Cerebellar nuclear complex (tissue), 1 donor: ENCODE data around the gene PTPN6.

ENCODE experiments used
- DNase-seq, 2 experiments: peaks; one replicate each; lab custom pipeline; 2025; lab: John Stamatoyannopoulos, UW

PTPN6 gene

DNA sequence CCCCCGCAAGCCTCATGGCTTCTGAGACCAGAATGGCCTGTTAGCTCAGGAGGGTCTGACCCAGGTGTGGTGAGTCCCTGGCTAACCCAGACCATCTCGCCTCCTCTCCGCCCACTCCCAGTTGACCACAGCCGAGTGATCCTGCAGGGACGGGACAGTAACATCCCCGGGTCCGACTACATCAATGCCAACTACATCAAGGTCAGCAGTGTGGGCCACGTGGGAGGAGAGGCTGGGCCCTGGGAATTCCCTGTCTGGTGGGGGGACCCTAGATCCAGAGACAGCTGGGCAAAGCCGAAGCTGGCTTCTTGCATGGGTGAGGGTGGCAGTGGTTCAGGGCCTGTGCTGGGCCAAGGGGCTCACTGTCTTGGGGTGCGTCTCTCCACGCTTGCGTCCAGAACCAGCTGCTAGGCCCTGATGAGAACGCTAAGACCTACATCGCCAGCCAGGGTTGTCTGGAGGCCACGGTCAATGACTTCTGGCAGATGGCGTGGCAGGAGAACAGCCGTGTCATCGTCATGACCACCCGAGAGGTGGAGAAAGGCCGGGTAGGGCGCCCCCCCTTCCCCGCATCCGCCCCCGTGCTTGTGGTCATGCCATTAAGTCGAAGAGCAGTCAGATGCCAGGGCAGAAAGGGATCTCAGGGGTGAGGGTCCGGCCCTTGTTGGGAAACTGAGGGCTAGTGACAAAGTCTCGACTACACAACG, 5.0 kb downstream of the PTPN6 start:
- DNase-seq: no peak

DNA sequence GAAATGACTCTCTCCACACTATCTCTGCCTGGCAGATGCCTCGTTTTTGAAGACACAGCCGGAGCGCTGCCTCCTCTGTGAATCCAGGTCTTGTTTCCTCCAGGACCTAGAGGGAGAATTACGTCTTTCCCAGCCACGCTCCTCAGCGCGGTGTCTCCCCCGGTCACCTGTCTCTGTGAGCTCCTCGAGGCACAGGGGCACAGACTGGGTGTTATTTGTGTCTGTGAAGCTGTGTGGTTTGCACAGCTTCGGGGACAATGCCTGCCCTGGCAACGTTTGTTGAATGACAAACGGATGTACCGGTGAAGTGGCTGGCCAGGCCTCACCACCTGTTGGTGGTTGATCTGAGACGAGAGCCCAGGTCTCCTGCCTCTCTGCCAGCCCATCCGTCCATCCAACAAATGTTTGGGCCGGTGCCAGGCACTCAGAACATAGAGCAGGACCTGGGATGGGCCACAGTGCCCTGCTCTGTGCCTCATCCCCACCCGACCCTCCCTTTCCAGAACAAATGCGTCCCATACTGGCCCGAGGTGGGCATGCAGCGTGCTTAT, 6.1 kb downstream of the PTPN6 start:
- no peak for DNase-seq

DNA sequence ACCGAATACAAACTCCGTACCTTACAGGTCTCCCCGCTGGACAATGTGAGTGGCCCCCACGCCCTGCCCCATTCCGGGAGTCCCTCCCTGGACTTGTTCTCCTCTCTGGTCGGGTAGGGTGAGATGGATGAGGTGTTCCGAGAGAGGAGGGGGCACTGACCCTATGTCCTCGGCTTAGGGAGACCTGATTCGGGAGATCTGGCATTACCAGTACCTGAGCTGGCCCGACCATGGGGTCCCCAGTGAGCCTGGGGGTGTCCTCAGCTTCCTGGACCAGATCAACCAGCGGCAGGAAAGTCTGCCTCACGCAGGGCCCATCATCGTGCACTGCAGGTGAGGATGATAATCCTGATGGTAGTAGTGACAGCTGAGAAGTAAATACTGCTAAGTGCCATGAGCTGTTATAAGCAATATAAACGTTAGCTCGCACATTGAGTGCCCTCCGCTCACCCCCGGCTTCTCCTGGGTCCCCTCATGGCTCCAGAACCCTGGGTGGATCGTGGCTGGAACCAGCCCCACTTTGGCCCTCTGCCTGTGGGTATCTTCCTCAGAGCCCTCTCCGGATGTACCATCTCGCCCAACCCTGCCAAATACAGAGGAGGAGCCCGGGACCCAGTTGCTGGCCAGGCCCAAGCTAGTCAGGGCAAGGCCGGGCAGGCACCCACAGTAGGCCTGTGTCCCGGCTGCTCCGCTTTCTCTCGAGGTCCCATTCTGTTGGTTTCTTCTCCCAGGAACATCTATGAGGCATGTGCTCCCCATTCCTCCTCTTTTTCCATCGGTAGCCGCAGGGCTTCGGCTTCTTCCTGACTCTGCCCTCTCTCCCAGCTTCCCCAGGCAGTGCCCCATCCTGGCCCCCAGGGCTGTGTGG, 6.8 kb downstream of the PTPN6 start:
- no peak for DNase-seq

DNA sequence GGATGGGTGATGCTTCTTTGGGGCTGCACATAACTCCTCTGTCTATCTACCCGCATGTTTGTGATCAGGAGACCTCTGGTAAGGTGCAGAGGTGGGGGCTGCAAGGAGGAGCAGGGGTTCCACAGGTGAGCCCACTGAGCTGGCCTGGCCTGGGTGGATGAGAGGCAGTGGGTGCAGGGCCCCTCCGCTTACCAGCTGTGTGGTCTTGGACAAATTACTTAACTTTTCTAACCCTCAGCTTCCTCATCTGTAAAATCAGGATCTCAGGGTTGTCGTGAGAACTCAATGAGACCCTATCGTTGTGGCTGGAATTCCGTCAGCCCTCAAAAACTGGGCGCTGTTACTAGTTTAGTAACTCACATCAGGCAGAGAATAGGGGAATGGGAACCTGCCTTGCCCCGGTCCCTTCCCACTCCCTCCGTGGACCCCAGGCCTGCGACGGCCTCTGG, 7.5 kb downstream of the PTPN6 start:
- no peak for DNase-seq

DNA sequence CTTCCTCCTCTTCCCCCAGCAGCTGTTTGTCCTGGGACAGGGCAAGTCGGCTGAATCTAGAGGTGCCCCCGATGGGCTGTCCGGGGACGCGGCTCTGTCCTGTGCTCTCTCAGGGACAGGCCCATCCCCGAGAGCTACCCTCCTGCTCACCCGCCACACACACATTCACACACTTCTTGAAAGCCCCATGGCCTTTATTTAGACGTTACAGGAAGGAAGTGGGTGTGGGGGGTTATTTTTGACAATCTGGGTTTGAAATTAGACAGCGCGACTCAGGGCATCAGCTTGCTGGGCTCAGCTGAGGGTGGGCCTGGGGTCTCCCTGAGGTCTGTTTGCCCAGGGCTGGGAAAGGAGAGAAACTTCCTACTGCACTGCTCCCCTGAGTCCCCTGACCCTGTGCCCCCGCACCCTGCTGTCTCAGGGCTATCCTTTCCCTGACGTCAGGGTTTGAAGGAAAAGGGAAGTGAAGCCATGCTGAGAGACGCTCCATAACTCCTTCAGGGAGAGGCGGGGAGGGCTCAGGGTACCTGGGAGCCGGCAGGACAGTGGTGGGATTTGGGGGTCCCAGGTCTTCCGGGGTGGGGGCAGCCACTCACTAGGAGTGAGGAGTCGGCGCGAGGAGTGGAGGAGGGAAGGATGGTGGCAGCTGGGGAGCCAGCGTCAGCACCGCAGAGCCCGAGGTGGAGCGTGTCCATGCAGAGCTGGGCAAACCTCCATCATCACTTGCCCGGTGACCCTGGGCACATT, 8.1 kb downstream of the PTPN6 start:
- no peak for DNase-seq

DNA sequence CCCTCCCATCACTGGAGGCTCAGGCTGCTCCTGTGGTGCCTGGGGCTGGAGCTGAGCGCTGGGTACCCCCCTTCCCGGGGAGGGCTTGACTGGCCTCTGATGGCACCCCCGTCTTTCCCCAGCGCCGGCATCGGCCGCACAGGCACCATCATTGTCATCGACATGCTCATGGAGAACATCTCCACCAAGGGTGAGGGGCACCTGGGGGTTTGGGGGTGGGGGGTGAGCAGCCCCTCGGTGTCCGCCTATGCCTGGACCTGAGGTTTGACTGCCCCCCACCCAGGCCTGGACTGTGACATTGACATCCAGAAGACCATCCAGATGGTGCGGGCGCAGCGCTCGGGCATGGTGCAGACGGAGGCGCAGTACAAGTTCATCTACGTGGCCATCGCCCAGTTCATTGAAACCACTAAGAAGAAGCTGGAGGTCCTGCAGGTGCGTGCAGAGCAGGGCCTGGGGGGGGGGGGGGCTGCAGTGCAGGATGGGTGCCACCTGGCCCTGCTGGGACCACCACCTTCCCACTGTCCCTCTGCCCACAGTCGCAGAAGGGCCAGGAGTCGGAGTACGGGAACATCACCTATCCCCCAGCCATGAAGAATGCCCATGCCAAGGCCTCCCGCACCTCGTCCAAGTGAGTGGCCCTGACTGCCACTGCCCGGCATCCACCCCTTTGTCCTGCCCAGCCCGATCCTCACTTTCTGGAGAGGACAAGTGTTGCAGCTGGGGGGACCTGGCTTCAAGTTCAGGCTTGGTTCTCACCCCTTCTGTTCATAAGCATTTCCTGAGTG, 8.8 kb downstream of the PTPN6 start:
- no peak for DNase-seq

DNA sequence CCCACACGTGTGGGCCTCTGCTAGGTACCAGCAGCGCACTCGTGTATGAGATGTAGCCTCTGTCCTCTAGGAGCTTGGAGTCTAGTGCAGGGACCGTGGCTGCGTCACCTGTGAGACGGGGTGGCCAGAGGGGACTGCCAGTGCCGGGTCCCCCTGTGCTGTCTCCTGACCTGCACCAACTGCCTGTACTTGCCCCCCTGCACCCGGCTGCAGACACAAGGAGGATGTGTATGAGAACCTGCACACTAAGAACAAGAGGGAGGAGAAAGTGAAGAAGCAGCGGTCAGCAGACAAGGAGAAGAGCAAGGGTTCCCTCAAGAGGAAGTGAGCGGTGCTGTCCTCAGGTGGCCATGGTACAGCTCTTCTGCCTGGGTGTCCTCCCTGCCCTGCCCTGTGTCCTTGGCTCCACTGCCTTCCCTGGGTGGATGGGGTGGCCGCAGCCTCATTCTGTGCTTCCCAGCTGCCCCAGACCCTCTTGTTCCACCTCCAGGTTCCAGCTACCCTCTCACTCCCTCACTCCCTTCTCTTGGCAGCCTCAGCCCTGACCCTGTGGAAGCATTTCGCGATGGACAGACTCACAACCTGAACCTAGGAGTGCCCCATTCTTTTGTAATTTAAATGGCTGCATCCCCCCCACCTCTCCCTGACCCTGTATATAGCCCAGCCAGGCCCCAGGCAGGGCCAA, 9.6 kb downstream of the PTPN6 start:
- DNase-seq: no peak

DNA sequence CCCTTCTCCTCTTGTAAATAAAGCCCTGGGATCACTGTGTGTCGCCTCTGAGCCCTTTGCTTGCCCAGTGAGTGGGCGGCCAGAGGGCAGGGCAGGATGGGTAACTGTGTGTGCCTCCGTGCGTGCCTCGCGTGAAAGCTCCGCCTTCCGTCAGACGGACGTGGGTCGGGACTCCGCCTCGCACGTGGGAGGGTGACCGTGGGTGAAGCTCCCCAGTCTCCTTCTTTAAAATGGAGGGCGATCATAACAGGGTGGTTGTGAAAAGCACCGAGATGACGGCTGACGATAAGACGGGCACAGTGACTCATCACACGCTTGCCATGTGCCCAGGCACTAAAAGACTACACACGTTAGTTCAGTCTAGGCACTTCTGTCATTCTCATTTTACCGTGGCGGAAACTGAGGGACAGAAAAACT, 10.1 kb downstream of the PTPN6 start:
- DNase-seq: no peak

DNA sequence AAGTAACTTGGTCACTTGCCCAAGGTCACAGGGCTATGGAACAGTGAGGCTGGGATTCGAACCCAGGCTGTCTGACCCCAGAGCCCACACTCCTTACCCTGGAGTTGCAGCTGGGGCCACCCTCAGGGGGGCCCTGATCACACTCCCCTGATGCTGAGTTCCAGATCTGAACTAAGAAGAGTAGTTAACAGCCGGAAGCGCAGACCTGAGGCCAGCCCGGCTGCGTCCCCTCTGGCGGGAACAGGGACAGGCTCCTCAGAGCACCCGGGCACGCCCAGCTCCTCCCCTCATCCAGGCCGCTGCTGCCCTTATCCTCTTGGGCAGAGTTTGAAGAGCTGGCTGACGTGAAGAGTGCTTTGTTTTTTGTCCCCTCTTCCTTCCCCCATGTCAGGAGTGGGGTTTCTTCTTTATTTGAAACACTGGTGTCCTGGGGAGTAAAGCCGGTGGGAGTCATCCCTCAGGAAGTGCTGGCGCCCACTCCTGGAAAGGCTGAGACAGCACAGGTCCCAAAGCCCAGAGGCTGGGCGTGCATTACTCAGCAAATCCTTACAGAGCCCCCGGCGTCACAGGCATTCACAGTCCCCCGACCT, 10.6 kb downstream of the PTPN6 start:
- no peak for DNase-seq

DNA sequence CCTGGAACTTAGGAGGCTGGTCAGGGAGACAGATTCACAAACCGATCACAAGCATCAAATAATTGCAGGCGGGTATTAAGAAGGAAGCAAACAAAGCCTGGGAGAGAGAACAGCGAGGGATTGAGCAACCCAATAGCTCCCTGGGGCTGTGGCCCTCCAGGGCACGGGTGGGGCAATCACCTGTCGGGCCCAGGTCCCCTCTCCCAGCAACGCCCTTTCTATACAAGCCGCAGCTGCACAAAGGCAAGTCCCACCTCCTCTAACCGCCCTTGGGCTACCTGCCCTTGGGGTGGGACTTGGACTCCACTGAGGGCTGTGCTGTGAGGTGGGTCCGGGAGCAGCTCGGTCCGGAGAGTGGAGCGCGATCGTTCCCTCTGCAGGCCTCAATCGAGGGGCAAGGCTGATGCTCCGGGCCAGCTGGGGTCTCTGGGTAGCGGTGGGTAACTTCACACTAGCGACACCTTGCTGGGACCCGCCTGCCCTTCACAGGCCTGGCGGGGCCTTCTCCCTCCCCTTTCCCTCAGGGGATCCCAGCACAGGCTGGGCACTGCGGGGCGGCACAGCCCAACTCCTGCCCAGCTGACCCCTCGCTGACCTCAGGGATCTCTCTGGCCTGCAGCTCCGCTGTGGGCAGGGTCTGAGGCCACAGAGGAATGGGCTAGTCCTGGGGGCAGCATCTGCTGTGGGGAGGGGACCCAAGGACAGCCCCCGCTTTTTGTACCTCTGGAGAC, 11.3 kb downstream of the PTPN6 start:
- DNase-seq: no peak

DNA sequence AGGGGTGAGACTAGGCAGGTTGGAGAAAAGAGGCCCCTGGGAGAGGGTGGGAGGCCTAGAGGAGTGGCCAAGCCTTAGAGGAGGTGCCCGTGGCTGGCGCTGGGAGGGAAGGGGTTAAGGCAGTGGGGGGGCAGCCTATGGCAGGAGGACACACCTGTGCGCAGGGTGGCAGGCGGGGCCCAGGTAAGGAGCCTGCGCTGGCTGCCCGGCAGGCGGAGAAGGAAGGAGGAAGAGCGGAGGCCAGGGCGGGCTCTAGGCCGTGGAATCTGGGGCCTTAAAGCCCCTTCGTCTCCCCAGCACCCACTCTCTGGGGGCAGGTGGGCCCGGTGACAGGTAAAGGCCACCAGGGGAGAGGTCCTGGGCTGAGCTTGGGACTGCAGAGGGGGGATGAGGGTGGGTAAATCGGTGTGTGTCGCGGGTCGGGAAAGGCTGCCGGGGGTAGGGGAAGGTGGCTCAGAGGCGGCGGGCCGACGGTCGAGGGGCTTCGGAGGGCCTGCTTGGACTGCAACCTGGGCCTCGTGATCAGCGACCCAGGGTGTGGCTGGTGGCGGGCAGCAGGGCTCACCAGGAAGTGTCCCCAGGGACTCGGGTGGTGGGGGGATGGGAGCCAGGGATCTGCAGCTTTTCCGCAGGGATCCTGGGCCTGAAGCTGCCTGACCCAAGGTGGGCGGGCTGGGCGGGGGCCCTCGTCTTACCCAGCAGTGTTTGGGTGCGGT, 12.0 kb downstream of the PTPN6 start:
- DNase-seq: no peak

DNA sequence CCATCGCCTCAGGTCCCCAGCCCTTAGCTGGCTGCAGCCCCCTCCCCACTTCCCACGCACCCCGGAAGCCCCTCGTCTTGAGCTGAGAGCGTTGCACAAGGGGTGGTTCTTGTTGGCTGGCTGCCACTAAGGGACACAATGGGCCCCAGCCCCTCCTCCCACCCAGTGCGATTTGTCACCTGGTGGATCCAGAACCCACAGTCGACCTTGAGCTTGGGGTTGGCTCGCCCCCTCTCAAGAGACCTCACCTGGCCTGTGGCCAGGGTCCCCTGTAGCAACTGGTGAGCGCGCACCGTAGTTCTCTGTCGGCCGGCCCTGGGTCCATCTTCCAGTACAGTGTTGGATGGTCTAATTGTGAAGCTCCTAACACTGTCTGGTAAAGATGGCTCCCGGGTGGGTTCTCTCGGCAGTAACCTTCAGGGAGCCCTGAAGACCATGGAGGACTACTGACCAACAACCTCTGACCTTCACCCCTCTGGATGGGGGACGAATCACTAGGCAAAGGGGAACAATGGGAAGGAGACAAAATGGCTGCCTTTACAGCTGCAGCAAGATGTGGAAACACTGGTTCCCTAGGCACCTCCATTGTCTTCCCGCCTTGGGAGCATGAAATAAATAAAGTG, 12.7 kb downstream of the PTPN6 start:
- no peak for DNase-seq

DNA sequence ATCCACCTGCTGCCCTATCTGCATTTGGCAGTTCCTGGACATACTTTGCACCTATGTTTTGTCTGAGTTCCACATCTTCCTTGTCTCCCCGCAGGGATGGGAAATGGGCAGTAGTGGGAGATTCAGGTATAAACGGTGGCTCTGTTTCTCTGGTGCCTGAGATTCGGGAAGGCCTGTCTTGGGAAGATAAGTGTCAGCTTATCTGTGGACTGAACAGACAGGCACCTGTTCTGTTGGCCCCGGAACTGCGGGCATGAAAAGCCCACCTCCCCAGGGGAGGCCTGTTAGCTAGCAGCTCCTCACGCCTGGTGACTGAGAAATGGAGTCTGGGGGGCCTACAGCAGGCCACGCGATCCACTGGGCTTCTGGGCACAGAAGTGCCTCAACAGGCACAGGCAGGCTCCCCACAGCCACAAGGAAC, 13.5 kb downstream of the PTPN6 start:
- no peak for DNase-seq

DNA sequence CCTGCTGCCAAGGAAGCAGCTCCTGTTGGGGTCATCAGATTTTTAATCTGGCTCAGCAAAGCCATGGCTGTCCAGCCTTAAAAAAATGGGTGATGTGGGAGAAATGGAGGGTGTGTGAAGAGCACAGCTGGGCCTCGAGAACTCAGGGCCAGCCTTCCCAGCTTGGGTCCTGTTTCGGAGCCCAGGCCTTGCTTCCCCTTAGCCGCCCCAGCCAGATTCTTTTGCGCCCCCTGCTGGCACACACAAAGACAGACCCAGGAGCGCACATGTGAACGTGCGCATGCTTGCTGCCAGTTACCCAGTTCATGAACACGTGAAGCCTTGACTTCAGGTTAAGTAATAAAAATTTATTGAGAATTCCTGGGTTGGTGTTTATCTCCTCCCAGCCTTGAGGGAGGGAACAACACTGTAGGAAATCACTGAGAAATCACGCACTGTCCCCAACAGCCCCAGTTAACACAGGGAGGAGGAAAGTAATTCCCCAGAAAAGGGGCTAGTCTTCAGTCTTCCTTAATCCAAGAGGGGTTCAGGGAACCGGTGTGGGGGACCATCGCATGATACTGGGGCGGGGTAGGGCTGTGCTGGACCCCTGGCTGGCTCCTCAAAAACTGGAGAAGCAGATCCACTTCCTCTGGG, 14.0 kb downstream of the PTPN6 start:
- peak in 1 of 2 experiments; percentile 34 for DNase-seq

DNA sequence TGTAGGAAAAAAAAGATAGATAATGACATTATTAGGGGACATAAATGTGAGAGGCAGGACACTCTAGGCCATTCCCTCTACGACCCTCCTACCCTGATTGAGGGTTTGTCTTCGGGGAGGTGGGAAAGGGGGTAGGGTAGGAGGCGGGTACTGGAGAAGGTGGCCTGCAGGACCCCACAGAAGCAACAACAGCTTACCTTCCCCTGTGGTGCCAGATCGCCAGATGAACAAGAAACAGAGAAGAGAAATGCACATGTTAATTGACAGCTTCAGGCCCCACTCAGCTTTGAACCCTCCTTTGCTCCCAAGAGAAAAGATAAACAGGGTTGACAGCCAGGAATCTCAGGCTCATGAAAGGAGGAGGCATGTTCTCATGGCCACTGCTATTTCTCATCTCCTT, 14.6 kb downstream of the PTPN6 start:
- no peak for DNase-seq

DNA sequence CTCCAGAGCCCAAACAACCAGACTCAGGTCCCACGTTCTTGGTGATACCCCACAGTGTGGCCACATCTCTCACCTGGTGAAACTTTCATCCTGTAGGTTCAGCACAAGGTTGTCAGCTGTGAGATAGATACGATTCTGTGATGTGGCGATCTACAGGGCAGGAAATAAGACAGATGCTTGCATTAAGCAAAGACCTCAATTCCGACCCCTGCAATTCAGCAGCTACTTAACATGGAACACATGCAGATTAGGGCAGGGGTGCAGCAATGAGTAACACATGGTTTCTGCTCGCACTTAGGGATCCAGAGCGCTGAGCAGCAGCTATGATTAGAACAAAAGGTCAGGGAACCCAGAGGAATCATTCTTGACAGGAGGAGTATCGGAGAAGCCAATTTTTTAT, 15.2 kb downstream of the PTPN6 start:
- DNase-seq: no peak

DNA sequence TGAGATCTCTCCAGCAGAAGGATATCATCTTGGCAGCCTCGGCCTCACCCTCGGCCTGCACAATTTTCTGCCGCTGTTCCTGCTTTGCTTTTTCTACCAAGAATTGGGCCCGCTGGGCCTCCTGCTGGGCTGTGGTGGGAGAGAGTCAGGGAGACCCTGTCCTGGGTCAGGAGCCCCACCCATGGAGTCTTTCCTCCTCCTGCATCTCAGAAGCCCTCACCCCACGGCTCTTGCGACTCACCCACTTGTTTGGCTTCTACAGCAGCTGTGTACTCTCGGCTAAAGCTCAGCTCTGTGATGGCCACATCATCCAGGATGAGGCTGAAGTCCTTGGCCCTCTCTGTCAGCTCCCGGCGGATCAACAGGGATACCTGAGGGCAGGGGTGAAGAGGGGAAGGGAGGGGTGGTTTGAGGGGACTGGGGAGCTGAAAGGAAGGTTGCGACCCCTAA, 16.5 kb downstream of the PTPN6 start:
- no peak for DNase-seq

DNA sequence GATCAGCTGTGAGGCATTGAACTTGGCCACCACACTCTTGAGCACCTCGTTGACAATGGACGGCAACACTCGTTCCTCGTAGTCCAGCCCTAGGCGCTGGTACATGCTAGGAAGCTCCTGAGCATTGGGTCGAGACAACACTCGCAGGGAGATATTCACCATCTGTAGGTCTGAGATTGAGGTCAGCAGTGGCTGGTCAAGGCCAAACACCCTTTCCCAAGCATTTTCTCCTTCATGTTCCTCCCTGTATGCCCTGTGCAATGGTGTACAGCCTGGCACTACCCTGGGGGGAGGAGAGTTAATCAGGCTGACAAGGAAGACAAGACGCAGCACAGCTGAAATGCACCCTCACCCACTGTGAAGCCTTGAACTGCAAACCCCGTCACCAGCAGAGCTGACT, 17.3 kb downstream of the PTPN6 start:
- no peak for DNase-seq
